GM20431 (cell line): ENCODE results near the gene HELZ2.

Source experiments
- in situ Hi-C: fragments of 300-500 bp; cut with MseI, MboI; formaldehyde crosslinking; loops from one replicate; pipeline ENCODE4 v1.15.0; 2020; ENCODE audit warnings: low sequenced_read_pairs; ENCODE audit not compliant: unreplicated experiment

HELZ2 gene

DNA sequence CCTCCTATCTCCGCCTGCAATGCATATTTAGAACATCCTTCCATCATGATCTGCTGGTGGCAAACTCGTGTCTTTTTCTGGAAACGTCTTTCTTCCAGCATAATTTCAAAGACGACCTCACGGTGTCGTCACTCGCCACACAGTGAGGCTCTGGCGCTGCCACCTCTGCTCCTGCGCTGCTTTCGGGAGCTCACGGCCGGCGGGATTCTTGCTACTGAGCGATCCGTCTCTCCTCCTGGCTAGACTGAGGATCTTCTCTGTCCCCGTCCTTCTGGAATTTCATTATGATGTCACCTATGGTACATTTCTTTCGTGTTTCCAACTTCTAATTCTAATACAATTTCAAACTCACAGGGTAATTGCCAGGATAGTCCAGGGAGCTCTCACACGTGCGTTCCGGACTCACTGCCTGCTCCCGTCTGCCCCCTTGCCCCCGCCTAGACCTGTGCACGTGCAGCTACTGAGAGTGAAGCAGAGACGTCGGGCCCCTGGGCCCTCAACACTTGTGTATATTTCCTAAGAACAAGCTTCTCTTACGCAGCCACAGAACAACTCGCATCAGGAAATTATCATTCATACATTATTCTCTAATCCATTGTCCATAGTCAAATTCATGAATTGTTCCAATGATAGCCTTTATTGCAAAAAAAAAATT, 25.5 kb upstream of the HELZ2 start:
- in situ Hi-C loops: no loop called here

DNA sequence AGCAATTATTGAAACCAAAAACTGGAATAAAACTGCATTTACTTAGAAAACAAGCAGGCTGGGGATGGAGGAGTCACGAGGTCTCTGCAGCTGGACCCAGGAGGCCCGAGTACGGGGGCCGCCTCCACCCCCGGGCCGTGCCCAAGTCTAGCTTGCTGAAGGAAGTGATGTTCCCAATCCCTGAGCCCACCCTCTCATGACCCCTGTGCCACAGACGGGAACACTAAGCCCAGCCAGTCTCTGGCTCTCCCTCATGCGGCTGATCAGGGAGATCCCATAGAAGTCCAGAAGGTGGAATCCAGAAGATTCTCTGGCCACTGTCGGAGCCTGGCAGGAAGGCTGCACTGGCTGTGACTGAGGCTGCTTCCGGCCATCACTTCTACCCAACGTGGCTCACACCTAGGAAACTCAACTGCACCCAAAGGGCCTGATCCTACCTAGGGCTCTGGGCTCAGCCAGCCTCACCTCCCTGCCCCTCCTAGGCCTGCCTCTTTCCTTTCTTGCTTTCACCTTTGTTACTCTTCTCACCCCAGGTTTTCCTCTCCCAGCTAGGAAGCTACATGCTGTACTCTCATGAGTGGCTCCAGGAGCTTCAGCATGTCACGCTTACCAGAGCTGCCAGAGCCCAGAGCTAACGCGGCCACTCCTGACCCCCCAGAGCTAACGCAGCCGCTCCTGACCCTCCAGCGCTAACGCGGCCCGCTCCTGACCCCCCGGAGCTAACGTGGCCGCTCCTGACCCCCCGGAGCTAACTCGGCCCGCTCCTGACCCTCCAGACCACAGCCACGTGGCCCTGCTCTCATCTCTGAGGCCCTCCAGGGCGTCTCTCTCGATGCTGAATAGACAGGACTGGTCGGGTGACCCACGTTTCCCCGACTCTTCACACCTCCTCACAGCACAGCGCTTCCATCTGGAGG, 24.7 kb upstream of the HELZ2 start:
- in situ Hi-C loops: no loop called here

- in situ Hi-C loops: no loop called here
These were observed 23.8 kb upstream of the HELZ2 start for GRCh38 chr20:63597651-63598478.

DNA sequence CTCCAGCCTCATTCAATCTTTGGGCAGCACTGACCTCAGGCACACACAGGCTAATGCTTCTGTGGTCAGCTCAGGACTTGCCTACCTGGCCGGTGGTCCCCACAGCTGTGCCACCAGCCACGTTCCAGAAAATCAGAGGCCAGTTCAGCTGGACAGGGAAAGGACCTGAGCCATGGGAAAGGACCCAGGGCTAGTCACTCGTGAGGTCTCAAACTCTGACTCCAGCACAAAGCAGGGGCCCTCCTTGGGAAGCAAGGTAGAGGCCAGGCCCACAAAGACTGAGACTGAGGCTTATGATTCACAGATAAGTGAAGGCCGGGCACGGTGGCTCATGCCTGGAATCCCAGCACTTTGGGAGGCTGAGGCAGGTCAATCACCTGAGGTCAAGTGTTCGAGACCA, 22.4 kb upstream of the HELZ2 start:
- in situ Hi-C loops: no loop called here

DNA sequence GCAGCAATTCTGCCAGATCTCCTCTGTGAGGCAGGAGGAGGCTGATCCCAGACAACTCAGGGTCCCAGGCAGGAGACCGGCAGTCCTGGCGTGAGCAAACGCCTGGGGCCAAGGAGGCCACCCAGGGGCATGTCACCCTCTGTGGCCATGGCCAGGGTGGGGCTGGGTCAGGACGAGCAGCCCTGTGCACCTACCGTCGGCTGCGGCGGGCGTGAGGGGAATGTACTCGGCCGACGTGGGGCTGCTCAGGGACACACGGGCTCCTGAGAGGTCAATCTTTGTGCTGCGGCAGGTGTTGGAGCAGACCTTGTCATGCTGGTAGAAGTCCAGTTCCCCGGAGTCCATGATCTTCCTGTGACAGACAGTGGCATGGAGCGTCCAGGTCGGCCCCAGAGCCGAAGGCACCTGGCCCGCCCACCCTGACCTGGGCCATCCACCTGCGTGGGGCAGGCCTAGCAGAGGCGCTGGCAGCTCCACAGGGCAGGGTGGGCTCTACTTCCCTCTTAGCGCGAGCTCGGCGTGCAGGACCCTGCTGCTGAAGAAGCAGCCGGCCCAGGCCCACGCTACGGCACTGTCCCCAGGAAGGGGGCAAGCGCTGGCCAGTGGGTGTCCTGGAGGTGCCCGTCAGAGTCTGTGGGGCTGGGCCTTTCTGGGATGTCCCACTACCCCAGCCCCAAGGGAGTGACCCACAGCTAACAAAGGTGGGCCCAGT, 21.5 kb upstream of the HELZ2 start:
- in situ Hi-C loops: no loop called here

GRCh38 chr20:63594043-63594561, 20.1 kb upstream of the HELZ2 start:
- in situ Hi-C loops: no loop called here

DNA sequence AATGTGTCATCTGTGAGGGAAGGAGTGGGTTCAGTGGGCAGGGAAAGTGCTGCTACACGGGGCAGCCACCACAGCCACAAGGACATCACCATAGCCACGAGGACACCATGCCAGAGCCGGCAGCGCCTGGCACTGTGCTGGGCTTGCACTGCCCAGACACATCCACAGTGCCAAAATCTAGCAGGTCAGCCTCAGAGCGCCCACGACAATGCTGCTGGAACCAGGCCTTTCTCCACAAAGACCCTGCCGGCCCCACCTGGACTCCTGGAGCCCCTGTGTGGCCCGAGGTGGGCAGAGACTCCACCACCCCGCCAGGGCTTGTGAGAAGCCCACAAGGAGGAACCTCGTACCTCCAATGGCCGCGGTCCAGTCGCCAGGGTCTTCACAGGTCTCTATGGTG, 18.6 kb upstream of the HELZ2 start:
- in situ Hi-C loops: no loop called here

DNA sequence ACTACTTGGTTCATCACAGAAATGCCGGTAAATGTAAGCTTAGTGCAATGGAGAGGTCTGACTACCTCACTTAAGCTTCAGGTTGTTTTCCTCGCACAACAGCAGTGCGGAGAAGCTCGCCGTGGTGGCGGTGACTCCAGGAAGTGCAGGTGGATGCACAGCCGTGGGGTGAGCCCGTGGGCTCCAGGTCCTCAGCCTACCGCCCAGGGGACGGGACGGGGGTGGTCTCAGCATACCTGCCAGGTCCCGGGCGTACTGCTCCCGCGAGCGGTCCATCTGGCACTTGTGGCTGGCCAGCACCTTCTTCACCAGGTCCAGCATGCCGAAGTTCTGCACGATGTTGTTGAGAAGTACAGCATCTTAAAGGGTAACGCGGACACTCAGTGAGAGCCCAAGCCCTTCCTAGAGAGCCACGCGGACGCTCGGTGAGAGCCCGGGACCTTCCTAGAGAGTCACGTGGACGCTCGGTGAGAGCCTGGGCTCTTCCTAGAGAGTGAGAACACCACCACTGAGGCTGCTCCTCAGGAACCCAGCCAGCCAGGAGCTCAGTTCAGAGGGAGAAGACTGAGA, 17.8 kb upstream of the HELZ2 start:
- in situ Hi-C loops: no loop called here

DNA sequence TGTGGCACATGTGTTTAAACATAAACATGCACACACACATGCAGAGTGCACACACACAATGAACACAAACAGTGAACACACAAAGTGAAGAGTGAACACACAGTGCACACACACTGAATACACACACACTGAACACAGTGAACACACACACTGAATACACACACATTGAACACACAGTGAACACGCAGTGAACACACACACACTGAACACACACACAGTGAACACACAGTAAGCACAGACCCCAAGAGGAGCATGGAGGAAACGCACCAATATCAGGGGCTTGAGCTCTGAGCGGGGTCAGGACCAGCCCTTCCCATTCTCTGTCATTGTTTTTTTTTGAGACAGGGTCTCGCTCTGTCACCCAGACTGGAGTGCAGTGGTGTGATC, 17.1 kb upstream of the HELZ2 start:
- in situ Hi-C loops: no loop called here

GRCh38 chr20:63590218-63591146, 16.4 kb upstream of the HELZ2 start:
- in situ Hi-C loops: no loop called here

DNA sequence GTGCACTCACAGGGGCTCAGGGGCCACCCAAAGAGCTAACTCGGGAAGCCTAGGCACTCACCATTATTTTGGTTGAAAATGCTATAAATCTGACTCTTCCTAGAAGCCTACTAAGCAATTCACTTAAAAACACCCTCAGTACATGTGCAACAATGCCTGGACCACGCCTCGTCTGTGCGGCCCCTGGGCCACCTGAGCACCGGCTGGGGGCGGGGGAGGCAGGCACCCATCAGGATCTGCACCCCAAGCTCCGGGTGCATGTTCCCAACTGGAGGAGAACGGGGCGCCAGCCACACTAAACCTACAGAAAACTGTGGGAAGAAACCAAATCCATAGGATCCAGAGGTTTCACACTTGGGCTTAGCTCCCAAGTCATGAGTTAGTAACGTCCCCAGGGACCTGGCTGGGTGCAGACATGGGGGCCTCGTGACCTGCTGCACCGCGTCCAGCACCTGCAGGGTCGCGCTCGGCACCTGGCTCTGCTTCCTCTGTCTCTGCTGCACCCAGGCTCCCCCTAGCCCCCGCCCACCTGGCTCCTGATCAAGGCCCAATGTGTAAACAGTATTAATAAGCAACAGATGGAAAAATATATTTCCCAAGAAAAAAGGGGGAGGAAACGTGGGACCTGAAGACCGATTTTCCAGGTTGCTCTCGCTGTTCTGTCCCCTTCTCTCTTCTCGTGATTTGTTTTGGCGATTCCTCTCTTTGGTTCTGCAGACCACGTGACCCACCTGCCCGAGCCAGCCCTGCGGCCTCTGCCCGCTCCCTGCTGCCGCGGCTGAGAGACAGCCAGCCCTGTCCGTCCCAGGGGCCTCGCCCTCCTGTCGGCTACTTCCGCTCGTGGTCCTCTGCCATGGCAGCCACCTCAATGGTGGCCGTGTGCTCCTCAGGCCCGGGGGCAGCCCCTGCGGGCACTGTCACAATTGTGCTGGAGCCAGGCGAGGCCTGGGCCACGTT, 15.5 kb upstream of the HELZ2 start:
- in situ Hi-C loops: no loop called here

- in situ Hi-C loops: no loop called here
These were observed 14.6 kb upstream of the HELZ2 start for GRCh38 chr20:63588641-63589041.

GRCh38 chr20:63587776-63588591, 13.9 kb upstream of the HELZ2 start:
- in situ Hi-C loops: no loop called here

DNA sequence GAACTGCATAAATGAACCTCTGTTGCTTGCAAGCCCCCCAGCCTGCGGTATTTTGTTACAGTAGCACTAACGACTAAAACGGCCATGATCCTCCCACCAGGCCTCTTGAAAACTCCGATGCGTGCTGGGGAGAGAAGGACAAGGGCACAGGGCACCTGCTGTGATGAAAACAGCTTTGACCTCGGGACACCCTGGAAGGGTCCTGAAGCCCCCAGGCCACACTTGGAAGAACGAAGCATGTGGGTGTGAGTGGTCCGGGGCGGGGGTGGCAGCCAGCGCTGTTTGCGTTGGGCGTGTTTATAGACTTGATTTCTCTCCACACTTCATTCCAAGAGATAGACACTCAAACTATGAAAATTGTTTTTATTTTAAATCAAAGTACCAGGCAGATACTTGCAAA, 13.2 kb upstream of the HELZ2 start:
- in situ Hi-C loops: no loop called here

DNA sequence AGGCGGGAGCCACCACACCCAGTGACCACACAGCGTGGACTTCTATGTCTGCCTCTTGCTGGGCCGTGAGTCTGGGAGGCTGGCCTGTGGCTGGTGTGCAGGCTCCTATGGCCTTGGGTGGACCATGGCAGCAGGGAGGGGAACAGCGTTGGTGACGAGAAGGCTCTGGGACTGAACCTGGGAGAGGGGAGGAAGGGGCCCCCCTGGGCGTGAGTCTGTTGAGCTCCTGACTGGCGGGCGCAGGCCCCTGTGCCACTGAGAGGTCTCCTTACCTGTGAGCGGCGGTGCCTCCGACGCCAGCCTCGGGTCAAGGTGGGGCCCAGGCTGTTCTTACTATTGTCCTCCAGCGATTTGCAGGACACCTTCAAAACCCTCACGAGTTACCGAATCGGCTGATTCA, 12.8 kb upstream of the HELZ2 start:
- in situ Hi-C loops: no loop called here
